ENCODE data around the gene MED9.

Gene MED9

DNA sequence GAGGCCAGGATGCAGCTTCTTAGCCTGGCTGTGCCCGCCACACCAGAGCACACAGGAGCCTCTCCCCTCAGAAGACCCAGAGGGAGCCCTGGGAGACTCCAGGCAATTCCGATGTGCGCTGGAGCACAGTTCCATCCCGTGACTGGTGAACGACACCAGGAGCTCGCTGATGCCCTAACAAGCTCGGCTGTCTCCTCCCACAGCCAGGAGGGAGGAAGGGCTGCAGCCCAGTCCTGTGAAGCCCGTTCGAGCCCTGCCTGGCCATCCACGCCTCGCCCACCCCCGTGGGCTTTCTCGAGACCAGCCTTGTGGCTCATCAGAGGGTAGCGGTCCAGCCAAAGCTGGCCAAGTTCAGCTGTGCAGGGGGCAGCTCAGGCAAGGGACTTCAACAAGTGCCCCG is 41.2 kb downstream of the MED9 start:
- no peak for DNase-seq

DNA sequence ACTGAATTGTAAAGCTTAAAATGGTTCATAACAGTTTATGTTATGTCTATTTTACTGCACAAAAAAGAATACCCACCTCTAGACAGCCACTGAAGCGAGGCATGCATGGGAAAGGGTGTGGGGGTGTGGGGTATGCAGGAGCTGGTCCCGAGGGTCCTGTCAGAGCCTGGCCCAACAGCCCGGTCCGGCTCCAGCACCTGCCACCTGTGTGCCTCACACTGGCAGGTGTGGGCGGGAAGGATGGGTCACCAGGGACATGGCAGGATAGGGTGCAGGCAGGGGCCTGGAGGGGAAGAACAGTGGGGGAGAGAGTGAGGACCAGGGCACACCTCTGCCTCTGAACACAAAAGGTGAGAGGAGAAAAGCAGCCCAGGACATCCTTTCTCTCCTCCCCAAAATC is 42.2 kb downstream of the MED9 start:
- no peak for DNase-seq

DNA sequence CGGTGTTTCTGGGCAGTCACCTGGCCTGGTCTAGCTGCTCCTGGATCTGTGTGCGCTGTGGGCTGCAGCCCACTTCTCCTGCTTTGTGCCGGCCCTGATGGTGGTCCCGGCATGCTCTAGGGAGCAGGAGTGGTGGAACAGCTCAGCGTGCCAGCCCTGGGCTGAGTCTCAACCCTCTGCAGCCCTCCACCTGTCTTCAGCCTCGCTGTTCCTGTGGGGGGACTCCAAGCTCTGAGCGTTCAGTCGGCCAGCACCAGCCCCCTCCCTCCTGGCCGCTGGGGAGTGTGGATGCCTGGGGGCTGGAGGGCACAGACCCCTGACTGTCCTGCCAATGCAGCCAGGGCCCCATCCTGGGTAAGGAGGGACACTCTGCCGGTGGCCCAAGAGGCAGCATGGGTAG is 43.1 kb downstream of the MED9 start:
- no peak for DNase-seq

DNA sequence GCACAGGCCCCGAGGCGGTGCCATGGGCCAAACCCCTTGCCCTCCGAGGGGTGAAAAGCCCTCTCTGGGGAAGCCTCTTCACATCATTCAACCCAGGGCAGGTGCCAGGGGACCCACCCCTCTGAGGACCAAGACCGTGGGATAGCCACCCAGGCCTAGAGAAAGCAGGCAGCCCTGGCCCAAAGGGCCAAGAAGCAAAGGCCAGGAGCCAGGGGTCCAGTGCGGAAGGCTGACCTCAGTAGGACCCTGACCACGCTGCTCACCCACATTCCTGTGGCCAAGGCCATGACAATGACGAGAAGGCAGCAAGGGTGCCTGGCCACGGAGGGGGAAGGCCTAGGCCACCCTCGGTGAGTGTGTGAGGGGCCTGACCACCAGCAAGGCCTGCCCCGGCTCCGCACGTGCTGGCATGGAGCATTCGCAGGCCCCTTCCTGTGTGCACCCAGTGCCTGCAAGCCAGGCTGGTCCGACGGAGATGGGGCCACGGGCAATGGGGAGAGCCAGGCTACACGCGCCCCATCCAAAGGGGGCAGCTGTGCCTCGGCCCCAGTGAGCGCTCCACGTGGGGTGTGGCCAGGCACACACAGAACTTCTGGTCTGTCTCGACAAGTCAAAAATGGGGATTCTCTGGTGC is 43.9 kb downstream of the MED9 start:
- no peak for DNase-seq

DNA sequence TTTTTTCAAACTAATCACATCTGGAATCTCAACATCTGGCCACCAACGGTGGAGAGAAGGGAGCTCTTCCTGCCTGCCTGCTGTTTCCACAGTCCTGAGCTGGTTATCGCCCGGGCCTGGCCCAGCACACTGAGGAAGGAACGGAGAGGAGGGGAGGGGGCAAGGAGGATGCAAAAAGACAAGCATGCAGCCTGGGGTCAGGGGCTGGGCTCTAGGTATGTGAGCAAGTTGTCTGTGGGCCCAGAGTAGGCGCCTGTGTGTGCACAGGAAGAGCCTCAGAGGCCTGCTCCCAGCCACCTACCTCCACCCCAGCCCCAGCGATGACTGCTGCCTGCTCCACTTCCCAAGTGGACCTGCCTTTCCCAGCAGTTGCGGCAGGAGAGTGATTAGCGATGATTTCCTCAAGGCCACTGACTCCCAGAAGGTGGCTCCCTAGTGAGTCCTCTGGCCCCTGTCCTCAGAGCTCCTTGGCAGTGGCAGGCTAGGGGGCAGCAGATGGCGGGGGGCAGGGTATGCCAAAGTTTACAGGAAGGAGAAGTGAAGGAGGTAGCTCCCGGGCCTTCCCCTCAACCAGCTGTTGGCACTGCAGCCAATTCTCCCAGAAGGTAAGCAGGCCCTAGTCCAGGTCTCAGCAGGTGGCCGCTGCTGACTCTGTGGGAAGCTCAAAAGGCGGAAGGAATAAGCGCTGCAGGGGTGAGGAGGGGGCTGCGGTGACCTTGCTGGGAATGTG is 46.4 kb downstream of the MED9 start:
- DNase-seq, result no peak

DNA sequence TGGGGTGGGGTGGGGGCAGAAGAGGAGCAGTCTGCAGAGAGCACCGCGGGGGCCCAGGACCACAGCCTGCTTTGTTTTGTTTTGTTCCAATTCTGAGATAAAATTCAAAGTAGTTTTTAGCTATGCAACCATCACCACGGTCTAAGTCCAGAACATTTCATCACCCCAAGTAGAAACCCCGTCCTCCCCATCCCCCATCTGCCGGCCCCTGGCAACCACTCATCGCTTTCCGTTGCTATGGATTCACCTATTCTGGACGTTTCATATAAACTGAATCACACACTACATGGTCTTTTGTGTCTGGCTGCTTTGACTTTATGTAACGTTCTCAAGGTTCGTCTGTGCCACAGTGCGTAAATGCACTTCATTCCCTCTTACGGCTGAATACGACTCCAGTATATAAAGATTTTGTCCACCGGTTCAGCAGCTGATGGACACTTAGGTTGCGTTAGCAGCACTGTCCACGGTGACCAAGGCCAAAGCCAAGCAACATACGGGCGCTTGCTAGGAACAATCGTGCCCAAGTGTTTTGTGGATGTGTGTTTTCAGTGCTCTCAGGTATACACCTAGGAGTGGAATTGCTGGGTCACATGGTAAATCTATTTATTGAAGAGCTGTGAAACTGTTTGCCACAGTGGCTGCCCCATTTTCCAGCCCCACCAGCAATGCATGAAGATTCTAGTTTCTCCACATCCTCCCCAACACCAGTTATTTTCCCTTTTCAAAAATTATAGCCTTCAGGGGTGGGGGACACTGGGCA is 47.1 kb downstream of the MED9 start:
- no peak for DNase-seq

DNA sequence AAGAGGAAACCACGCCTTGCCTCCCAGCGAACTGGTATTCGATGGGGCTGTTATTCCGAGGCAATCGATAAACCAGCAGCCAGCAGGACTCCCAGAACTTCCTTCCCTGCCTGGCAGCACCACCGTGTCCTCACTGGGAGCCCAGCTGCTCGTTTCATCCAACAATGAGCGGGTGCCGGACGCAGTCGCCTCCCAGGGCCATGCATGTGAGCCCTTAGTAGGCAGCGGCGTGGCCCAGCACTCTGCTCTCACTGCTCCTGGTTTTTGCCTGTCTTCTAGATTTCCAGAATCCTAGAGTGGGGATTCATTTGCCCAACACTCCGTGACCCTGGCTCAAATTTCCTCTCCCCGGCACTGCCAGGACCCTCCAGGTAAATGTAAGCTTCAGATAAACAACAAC is 48.5 kb downstream of the MED9 start:
- DNase-seq, result no peak

DNA sequence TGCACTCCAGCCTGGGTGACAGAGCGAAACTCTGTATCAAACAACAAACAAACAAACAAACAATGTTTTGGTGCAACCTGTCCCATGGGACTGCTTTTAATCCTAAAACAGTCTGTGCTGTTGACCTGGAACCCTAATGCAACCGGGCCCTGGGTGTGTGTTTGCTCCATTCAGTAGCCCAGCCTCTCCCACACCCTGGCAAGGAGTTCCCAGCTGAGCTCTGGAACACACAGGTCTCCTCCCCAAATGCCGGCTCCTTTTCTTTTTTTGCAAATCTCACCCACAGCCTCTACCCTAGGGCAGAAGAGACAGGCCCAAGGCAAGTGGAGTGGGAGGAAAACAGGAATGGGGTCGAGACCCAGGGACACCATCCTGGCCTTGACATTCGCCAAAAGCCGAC is 49.2 kb downstream of the MED9 start:
- DNase-seq, result no peak

DNA sequence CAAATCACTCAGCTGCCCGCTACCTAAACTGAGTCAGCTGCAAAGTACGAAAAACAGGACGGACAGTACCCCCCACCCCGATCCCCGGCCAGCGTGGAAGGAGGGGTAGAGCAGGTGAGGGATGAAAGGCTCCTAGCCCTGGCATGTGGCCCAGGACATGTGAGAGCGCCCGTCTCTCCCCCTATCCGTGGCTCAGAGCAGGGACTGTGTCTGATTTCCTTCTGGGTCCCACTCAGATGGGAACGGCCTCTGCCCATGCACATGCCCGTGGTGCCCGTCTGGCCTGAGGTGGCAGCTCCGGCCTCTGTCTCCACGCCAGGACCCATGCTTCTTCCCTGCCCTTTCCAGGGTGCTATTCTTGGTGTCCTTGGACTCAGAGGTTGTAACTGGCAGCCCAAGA is 49.6 kb downstream of the MED9 start:
- no peak for DNase-seq

DNA sequence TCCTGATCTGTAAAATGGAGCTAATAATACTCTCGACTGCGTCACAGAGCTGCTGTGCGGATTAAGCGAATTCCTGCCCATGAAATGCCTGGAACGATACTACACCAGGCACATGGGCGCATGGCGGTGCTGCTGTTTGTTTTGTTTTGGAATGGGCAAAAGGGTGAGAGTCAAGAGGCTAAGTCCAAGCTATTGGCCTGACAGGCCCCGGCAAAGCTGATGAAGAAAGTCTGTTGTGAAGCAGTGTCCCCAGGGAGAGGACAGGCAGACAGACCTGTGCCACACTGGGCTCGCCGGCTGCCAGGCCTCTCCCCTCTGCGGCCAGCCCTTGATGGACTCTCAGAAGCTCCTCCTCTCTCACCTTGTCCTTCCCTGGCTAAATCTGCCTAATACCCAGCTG is 50.7 kb downstream of the MED9 start:
- no peak for DNase-seq

DNA sequence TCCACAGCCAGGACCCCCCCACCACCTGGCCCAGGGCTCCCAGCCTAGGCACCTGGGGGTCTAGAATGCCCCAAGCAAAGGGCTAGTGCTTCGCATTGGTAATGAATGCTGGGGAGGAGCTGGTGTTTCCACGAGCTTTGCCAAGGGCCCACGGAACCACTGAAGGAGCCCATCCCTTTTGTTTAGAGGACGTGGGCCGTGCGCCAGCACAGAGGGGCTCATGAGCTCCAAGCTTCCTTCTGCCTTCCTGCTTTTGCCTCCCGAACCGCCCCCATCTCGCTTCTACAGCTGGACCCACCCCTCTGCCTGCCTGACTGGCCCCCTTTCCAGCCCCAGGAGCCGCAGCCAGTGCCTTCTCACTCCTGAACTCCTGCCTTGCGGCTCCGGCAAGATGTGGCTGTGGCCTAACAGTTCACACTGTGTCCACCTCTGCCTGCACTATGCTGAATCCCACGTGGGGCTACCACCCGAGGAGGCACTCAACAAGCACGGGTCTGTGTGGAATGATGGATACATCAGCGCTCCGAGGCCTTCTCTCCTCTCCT is 51.2 kb downstream of the MED9 start:
- no peak for DNase-seq

DNA sequence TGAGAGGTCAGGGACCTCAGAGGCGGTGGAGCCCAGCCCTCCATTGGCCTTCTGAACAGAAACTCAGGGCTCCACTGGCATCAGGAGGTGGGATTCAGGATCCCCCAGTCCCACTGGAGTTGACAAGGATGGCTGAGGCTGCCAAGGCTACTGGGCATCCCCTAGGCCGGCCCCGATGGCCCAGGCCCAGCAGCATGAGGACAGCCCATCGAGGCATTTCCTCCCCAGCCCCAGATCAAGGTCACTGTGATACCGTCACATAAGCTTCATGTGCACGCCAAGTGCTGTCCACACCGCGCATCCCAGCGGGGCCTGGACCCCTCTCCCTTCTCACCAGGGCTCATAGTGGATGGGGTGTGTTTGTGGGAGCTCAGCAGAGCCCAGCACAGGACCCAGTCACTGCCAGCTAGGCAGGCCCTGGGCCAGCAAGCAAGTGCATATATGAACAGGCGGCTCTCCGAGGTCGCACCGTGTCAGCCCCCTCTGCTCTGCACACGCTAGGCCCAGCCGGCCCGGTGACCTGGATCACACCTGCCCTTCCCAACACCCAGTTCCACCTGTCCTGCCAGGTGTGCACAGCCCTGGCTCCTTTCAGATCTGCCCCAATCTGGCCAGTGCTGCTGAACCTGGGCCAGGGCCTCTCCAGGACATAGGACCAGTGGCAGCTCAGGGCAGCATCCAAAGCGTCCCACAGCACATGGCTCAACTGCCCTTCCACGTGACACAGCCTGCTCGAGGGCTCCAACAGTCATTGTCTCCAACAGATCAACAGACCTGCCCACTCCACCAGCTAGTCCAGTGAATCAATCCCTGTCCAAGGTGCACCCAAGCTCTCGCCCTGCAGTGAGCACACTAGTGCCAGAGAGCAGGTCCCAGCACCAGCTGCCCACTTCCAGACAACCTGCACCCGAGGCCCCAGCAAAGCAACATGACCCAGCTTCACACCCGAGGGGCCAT is 52.2 kb downstream of the MED9 start:
- no peak for DNase-seq

DNA sequence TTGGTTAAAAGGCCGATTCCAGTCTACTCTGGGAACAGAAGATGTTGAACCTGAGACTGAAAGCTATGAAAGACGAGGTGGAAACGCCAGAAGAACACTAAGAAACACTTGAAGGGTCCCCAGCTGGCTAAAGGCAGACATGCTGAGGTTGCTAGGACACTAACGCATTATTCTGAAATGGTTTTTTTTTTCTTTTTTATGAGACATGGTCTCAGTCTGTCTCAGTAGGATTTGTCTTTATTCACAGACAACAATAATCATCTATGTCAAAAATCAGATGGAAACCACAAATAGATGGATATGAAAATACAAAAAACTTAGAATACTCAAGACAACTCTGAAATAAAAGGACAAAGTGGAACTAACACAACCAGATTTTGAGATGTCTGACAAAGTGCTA is 54.4 kb downstream of the MED9 start:
- DNase-seq, result no peak

DNA sequence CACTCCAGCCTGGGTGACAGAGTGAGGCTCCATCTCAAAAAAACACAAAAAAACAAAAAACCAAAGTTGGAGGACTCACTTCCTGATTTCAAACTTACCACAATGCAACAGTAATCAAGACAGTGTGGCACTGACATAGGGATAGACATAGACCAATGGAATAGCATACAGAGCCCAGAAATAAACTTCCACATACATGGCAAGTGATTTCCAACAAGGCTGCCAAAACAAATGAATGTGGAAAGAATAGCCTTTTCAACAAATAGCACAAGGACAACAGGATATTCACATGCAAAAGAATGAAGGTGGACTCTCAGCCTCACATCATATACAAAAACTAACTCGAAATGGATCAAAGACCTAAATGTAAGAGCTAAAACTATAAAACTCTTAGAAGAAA is 56.2 kb downstream of the MED9 start:
- DNase-seq, result no peak

DNA sequence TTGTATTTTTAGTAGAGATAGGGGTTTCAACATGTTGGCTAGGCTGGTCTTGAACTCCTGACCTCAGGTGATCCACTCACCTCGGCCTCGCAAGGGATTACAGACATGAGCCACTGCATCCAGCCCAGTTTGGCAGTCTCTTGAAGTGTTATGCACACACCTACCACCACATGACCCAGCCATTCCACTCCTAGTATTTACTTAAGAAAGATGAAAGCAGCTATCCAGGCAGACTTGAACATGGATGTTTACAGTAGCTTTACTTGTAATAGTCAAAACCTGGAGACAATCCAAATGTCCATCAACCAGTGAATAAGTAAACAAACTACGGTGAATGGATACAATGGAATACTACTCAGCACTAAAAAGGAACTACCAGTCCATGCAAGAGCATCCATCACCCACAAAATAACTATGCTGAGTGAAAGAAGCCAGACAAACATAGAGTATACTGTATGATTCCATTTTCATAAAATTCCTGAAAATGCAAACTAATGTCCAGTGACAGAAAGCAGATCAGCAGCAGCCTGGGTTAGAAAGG is 57.2 kb downstream of the MED9 start:
- DNase-seq, result no peak

DNA sequence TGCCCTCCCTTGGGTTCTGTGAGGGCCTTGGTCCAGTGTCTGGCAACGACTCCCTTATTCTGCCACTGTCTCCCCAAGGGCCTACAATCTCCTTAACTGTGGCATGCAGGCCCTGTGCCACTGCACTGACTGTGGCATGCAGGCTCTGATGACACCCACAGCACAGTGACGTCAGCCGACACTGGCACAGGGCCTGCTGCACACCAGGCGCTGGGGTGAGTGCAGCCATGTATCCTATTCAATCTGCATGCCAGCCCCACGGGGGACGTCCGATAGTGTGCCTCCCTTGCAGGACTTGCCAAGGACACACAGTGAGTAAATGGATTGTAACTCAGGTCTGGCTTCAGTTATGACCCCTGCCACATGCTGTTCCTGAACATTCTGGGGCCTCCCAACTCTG is 59.2 kb downstream of the MED9 start:
- DNase-seq, result no peak

DNA sequence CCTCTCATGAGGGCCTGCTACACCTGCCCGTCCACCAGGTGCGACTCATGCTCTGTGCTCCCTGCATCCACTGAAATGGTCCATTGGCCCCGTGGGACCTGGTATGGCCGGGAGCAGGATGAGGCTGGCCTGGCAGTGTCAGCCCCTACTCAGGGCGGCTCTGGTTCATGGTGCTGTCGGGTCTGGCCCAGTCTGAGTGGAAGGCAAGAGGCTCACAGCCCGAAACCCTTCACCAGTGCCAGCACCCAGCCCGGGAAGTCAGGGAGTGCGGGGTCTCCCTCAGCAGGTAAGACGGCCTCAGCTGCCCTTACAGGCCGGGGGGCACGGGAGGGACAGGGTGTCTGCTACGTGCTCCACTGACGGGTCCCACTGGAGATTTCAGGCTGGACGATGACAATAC is 59.9 kb downstream of the MED9 start:
- no peak for DNase-seq

DNA sequence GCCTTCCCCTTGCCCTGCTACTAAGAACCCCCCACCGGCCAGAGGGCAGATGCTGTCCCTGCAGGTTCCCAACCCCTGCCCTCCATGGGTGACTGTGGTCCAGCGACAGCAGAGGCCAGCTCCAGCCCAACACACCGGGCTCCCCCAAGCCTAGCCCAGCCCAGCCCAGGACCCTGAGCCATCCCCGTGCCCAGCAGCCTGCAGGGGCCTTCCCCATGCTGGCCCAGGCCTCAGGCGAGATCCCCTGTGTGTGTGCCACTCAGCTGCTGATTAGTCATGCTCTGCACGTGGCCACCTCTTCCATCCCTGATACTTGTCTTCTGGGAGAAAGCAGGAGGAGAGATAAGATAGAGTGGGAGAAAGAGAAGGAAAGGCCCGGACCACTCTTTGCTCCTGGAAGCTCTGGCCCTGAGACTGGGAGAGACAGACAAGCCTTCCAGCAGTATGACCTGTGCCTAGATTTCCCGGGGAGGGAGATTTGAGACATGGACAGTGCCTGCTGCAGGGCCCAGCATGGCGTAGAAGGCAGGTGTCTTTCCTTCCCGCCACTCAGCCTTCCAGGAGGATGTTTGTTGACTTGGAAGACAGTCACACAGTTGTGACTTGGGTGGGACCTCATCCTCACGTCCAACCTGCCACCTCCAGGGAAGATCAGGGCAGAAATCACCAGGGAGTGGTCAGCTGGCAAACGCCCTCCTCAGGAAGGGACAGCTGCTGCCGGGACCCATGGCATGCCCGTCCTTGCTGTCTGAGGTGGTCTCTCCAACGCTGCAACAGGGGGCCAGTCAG is 60.7 kb downstream of the MED9 start:
- no peak for DNase-seq

DNA sequence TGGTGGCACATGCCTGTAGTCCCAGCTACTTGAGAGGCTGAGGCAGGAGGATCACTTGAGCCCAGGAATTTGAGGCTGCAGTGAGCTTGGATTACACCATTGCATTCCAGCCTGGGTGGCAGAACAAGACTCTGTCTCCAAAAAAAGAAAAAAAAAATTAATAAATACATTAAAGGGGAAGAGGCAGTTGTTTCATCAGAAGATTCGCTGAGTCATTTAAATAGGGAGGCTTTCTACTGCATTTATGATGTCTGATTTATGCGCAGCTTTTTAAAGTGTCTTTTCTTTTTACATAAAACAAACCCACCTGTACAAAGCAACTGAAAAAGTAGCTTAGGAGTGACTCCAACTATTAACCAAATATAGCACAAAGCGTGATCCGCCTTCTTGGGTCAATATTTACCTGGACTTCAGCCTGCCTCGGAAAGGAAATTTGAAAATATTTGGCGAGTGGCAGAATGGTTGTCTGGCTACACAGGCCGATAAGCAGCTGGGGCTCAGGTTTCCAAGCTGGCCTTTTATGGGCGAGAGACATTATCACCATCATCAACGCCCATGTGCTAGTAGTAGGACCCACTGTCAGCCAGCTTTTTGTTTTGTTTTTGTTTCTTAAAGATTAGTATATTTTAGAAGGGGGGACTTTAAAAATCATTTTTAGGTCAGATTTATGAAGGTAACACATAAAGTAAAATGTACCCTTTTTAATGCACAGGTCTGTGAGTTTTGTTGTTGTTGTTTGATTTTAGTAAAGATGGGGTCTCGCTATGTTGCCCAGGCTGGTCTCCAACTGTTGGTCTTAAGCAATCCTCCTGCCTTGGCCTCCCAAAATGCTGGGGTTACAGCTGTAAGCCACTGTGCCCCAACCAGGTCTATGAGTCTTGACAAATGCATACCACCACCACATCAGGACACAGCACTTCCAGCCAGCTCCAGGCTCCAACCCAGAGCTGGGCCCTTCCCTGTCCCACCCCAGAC is 61.9 kb downstream of the MED9 start:
- no peak for DNase-seq

DNA sequence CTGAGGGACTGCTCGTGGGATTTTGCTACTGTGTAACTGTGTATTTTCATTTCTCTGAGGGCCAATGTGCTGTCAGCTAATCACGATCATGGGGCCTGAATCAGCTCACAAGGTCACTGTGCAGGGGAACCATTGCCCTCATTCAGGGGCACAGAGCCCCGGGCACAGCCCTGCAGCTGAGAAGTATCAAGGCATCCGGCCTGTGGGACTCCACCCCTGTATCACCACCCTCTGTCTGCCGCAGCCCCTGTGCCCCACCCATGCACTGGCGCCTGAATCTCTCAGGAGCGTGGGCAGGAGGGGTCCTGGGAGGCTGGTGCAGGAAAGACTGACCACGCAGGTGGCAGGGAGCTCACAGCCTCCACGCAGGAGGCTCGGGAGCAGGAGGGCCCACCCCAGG is 62.8 kb downstream of the MED9 start:
- DNase-seq, result no peak
